RCC 7860 (cell line): ENCODE results near the gene NLGN2.

ENCODE experiments used
- DNase-seq: peaks from one replicate; pipeline ENCODE4 v3.0.0-alpha.2; 2015; ENCODE audit warnings: low spot score
- FAIRE-seq: peaks from 2 replicates; lab custom pipeline; 2012; peaks lifted over from hg19 to GRCh38; lab: Jason Lieb, UNC

Gene NLGN2

GRCh38 chr17:7435676-7436555 lies 28.3 kb downstream of the NLGN2 start:
- FAIRE-seq (no peak), DNase-seq (no peak)

- no peak for FAIRE-seq
- peak; percentile 34 for DNase-seq
Observed at GRCh38 chr17:7436556-7437368, 29.1 kb downstream of the NLGN2 start.

GRCh38 chr17:7437369-7437863 lies 29.8 kb downstream of the NLGN2 start:
- no peak for FAIRE-seq
- no peak for DNase-seq

GRCh38 chr17:7437950-7438614 lies 30.4 kb downstream of the NLGN2 start:
- FAIRE-seq (no peak), DNase-seq (no peak)

DNA sequence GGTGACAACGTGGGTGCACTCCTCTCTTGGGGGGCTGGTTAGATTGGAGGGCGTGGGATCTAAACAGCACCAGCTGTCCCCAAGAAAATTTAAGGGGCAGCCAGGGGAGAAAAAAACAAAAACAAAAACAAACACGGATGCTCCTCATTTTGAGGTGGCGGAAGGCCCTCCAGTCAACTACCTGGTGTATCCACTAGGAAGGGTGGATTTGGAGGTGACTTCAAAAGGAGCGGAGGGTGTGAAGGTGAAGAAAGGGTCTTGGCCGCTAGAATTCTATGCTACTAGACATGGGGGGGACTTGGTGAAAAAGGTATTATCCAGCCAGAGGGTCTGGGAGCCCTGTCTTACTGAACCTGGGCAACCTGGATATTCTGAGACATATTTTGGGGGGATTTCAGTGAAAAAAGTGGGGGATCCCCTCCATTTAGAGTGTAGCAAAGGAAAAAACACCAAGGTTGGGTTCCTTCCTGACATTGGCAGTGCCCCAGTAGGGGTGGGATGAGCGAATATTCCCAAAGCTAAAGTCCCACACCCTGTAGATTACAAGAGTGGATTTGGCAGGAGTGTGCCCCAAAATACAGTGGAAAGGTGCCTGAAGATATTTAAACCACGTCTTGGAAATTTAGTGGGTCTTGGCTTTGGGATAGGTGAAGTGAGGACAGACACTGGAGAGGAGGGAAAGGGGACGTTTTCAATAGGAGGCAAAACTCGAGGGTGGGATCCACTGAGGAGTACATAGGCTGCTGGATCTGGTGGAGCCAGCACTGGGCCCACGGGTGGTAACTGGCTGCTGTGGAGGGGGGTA lies 31.2 kb downstream of the NLGN2 start:
- DNase-seq, result no peak
- no peak for FAIRE-seq

DNA sequence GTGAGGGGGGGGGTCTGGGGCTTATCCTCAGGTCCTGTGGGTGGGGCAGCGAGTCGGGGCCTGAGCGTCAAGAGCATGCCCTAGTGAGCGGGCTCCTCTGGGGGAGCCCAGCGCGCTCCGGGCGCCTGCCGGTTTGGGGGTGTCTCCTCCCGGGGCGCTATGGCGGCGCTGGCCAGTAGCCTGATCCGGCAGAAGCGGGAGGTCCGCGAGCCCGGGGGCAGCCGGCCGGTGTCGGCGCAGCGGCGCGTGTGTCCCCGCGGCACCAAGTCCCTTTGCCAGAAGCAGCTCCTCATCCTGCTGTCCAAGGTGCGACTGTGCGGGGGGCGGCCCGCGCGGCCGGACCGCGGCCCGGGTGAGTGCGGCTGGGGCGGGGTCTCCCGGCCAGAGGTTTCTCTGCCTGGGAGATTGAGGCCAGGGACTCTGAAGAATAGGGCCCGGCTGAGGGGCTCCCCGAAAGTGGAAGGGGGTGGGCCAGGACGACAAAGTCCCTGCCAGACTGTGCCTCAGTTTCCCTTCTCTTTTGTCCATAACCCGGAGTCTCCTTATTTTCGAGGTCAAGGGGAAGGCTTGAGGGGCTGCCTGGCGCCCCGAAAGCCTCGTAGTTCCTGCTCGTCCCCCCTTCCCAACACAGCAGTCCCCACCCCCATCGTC lies 31.9 kb downstream of the NLGN2 start, which contains the start of gene FGF11:
TSS of gene FGF11 (plus strand) at position 51 of the 651 bp plus-strand sequence. CDS start at position 160, 109 bp downstream.
- DNase-seq, result no peak
- no peak for FAIRE-seq

GRCh38 chr17:7440113-7440833 lies 32.6 kb downstream of the NLGN2 start:
- FAIRE-seq, result no peak
- DNase-seq, result no peak

- FAIRE-seq (no peak), DNase-seq (peak; percentile 50)
Observed at GRCh38 chr17:7440834-7441195, 33.2 kb downstream of the NLGN2 start.

DNA sequence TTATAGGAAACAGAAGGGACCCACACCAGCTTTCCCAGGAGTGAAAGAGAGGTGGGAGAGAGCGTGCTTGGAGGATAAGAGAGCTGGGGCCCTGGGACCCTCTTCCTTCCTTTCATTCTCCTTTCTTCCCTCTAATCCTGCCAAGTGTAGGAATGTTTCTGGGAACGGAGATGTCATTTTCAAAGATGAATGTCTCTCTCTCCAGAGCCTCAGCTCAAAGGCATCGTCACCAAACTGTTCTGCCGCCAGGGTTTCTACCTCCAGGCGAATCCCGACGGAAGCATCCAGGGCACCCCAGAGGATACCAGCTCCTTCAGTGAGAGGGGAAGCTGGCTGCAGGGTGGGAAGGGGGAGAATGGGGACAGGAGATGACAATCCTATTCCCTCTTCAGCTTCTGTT lies 33.6 kb downstream of the NLGN2 start:
- FAIRE-seq (no peak), DNase-seq (no peak)

GRCh38 chr17:7442142-7442541 lies 34.5 kb downstream of the NLGN2 start:
- no peak for FAIRE-seq
- DNase-seq, result no peak

- FAIRE-seq (no peak), DNase-seq (no peak)
Observed at GRCh38 chr17:7443499-7444485, 36.1 kb downstream of the NLGN2 start.

DNA sequence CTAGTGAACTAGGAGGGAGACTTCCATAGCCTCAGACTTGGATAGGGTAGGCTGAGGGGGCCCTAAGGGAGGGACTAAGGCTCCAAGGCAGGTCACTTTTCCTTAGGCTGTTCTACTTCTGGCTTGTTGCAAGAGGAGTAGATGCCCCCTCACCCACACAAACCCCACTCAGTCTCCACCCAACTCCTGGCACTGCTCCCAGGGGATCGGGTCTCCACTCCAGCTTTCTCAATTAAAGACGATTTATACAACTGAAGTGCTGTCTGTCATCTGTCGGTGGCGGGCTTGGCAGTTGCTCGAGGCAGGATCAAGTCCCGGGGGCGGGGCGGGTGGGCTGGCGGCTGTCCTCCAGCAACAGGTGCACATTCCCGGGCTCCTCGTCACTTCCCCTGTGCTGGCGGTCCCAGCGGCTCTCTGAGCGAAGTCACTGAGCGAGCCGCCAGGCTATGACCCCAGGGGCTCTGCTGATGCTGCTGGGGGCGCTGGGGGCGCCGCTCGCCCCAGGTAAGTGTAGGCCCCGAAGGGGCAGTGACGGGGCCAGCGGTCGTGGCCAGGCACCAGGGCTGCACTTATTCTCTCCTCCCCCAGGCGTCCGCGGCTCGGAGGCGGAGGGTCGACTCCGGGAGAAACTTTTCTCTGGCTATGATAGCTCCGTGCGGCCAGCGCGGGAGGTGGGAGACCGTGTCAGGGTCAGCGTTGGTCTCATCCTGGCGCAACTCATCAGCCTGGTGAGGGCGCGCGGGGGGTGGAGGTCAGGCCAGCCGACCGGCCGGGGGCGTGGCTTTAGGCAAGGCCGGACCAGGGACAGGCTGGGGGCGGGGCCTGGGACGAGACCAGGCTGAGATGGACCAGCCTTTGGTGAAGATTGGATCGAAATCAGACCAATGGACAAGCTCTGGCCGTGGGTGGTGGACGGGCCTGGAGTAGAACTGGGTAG lies 37.3 kb downstream of the NLGN2 start, which contains the start of gene CHRNB1:
TSS of gene CHRNB1 (plus strand) at position 380 of the 937 bp plus-strand sequence. CDS start at position 447, 67 bp downstream.
- FAIRE-seq (no peak), DNase-seq (no peak)

DNA sequence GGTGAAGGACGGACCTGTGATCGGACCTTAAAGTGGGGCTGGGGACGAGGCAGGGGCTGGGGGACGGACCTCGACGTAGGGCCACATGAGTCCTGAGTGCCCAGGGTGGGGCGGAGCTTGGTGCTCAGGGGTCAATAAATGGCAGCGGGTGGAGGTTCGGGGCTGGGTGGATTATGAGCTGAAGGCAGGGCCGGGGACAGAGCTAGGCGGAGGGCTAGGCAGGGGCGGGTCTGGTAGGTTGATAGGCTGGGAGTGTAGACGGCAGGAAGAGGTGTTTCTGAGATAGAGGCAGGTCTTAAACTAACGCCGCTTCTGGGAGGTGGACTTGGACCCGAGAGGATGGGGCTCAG lies 37.9 kb downstream of the NLGN2 start:
- FAIRE-seq (no peak), DNase-seq (no peak)

DNA sequence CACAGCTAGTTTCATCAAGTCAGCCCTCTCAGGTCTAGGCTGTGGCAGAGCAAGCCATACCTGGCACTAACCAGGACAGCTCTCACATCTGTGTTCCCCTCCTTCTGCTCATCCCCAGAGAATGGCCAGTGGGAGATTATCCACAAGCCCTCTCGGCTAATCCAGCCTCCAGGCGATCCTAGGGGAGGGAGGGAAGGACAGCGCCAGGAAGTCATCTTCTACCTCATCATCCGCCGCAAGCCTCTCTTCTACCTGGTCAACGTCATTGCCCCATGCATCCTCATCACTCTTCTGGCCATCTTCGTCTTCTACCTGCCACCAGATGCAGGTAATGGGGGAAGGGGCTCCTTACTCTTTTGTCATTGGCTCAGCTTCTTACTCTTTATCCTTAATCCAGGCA lies 40.8 kb downstream of the NLGN2 start:
- DNase-seq, result no peak
- no peak for FAIRE-seq

DNA sequence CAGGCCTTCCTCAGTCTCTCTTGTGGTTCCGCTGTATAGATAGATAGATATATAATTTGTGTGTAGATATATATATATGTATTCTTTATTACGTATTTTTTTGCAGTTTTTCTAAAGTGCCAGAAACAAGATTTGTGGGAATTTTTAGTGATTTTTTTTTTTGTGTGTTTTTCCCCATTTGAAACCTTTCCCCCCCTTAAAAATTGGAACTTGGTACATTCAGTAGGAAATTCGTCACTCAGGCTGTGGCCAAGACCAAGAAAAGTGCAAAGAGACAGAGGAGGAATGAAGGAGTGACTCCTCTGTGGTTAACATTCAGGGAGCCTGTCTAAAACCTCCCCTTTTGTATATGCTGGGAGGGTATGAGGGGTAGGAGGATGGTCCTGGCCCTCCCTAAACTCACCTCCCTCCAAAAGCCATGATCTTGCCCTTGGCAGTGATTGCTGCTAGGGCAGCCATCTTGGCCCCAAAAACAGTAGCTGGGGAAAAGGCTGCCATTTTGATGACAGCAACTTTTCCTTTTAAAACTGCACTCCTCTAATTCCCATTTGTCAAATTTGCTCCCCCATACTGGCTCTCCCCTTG lies 52.4 kb downstream of the NLGN2 start:
- FAIRE-seq (no peak), DNase-seq (no peak)

GRCh38 chr17:7460850-7461660 lies 53.4 kb downstream of the NLGN2 start:
- FAIRE-seq (no peak), DNase-seq (no peak)
